CD4-positive, alpha-beta T cell (primary cell): Measurements from ENCODE around the gene SASH1. TPM values are rescaled to one million over a fixed set of nuclear protein-coding genes. Genes with fewer than 3 reads are reported as not detected.

ENCODE experiments used
- ATAC-seq: fragments of 200-7000 bp; cut with Tn5 transposase; one replicate; pipeline ENCODE4 v1.10.0; 2022; ENCODE audit warnings: mild to moderate bottlenecking; ENCODE audit not compliant: poor library complexity
- CTCF ChIA-PET: fragments of 350-600 bp; sonication (Branson Sonifier 250); formaldehyde crosslinking; loops from one replicate; lab custom pipeline; 2021; ENCODE audit warnings: antibody characterized with exemption, inconsistent platforms; lab: Charles Lee
- POLR2A ChIA-PET: fragments of 350-600 bp; sonication (Branson Sonifier 250); formaldehyde crosslinking; loops from one replicate; lab custom pipeline; 2021; ENCODE audit warnings: antibody characterized with exemption, inconsistent platforms; lab: Charles Lee
- DNase-seq, 14 experiments: peaks; one replicate each; pipeline ENCODE4 v3.0.0-alpha.2; 2013 to 2020; ENCODE audit warnings: mixed read lengths in 2 of 14
- H3K27ac ChIP-seq, 2 donors: one replicate each; pipeline versions ENCODE4 v1.5.1 to v1.7.0; 2013; ENCODE audit warnings: low read length in 2 of 2, low read depth in 1 of 2, mild to moderate bottlenecking in 1 of 2
- H3K27me3 ChIP-seq, 2 experiments: 1 replicate in 1 of 2; 2 replicates in 1 of 2; pipeline versions ENCODE4 v1.6.1 to v1.7.0; 2013; ENCODE audit warnings: low read length in 2 of 2, control low read depth in 1 of 2, mild to moderate bottlenecking in 1 of 2, moderate library complexity in 1 of 2; ENCODE audit not compliant: insufficient read depth in 2 of 2, control insufficient read depth in 1 of 2
- H3K36me3 ChIP-seq: one replicate; pipeline ENCODE4 v1.6.1; 2013; ENCODE audit warnings: low read length, control low read depth; ENCODE audit not compliant: insufficient read depth
- H3K4me1 ChIP-seq: one replicate; pipeline ENCODE4 v1.6.1; 2013; ENCODE audit warnings: low read length, control low read depth; ENCODE audit not compliant: insufficient read depth
- H3K4me3 ChIP-seq: one replicate; pipeline ENCODE4 v1.5.1; 2013; ENCODE audit warnings: mild to moderate bottlenecking, low read length, moderate library complexity
- H3K9me3 ChIP-seq, 2 experiments: 1 replicate in 1 of 2; 2 replicates in 1 of 2; pipeline versions ENCODE4 v1.6.1 to v1.7.0; 2013; ENCODE audit warnings: low read length in 2 of 2, mild to moderate bottlenecking in 2 of 2, control low read depth in 1 of 2, moderate library complexity in 1 of 2; ENCODE audit not compliant: control insufficient read depth in 1 of 2, insufficient read depth in 1 of 2
- H3K27ac Mint-ChIP-seq: one replicate; pipeline ENCODE4 v1.8.0; 2020; ENCODE audit warnings: mixed read lengths
- H3K27me3 Mint-ChIP-seq: one replicate; pipeline ENCODE4 v1.8.0; 2021; ENCODE audit warnings: mixed read lengths
- H3K36me3 Mint-ChIP-seq: one replicate; pipeline ENCODE4 v1.8.0; 2021; ENCODE audit warnings: low read depth, mixed read lengths
- H3K4me1 Mint-ChIP-seq: one replicate; pipeline ENCODE4 v1.8.0; 2021; ENCODE audit warnings: low read depth, mixed read lengths
- H3K4me3 Mint-ChIP-seq: one replicate; pipeline ENCODE4 v1.8.0; 2020; ENCODE audit warnings: mild to moderate bottlenecking, mixed read lengths
- H3K9me3 Mint-ChIP-seq: one replicate; pipeline ENCODE4 v1.8.0; 2020; ENCODE audit warnings: mixed read lengths
- intact Hi-C, 2 experiments: fragments of 100-400 bp; cut with DNase I in 1 of 2; cut with micrococcal nuclease in 1 of 2; formaldehyde crosslinking; loops; one replicate each; pipeline versions ENCODE4 v1.15.1 to v1.9.0; 2023 to 2025; cut with DNase I, micrococcal nuclease
- total RNA-seq, 174 experiments: library from RNA in 2 of 174; stranded (reverse) in 2 of 174; gene quantifications; one replicate each; pipeline ENCODE4 v1.2.3 and lab custom pipeline; 2021 to 2026
- TF ChIP-seq, protein P1 (sequence below): fragments of 200-600 bp; IDR thresholded peaks from one replicate; pipeline ENCODE4 v1.8.0; 2022; ENCODE audit warnings: antibody characterized with exemption, mild to moderate bottlenecking

SASH1 gene
- total RNA-seq, 2 experiments from 2014 or later, result 0.58 to 0.75 TPM

DNA sequence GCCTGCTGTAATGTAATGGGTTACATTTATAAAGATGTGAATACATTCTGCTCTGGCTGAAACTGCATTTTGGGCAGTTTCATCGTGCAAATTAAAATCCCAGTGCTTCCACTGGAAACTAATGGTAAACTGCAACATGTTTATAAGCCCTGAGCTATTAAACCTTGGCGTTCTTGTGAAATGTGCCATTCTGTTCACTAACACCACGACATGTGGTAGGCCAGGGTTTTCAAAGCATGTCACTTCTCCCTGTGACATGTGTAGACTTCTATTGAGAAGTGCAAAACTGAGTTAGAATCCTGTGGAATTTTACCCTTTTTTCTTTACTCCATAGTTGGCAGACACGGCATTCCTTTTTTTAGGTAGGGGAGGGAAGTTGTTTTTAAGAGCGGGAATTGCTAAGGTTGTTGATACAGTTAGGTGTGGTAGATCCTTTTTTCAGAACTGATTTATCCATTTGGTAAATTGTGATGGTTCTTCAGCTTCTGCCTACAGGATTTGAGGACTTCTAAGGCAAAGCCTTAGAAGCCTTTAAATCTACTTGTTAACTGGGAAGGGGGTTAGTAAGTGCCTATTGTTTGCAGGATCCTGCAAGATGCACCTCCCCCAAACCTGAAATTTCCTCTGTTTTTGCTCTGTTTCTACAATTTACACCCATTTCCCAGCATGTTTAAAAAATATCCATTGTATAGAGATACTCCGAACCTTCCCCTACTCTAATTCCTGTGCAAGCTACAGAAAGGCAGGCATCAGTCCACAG is 4.2 kb downstream of the SASH1 start:
- no peak overlapping the region for H3K4me3 Mint-ChIP-seq
- no peak for DNase-seq
- Histone ChIP-seq H3K36me3 (no peaks in the 10 kb centered on the region), H3K4me3 (no peak overlapping the region), H3K27me3 (peaks cover 18 to 40% of the 10 kb centered on the region in 2 experiments), H3K9me3 (peaks cover 0 to 5% of the 10 kb centered on the region in 2 experiments), H3K27ac (no peak overlapping the region), H3K4me1 (peaks cover 8% of the 10 kb centered on the region)
- TF ChIP-seq, protein P1, sequence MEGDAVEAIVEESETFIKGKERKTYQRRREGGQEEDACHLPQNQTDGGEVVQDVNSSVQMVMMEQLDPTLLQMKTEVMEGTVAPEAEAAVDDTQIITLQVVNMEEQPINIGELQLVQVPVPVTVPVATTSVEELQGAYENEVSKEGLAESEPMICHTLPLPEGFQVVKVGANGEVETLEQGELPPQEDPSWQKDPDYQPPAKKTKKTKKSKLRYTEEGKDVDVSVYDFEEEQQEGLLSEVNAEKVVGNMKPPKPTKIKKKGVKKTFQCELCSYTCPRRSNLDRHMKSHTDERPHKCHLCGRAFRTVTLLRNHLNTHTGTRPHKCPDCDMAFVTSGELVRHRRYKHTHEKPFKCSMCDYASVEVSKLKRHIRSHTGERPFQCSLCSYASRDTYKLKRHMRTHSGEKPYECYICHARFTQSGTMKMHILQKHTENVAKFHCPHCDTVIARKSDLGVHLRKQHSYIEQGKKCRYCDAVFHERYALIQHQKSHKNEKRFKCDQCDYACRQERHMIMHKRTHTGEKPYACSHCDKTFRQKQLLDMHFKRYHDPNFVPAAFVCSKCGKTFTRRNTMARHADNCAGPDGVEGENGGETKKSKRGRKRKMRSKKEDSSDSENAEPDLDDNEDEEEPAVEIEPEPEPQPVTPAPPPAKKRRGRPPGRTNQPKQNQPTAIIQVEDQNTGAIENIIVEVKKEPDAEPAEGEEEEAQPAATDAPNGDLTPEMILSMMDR, result no peak
- ChIA-PET POLR2A (no interaction called here), CTCF (no interaction called here)
- H3K9me3 Mint-ChIP-seq, result no peaks in the 10 kb centered on the region
- no peak overlapping the region for H3K27ac Mint-ChIP-seq
- H3K27me3 Mint-ChIP-seq, result peaks cover 57% of the 10 kb centered on the region
- H3K36me3 Mint-ChIP-seq, result no peaks in the 10 kb centered on the region
- no peak for ATAC-seq
- intact Hi-C loops, result no loop called here
- H3K4me1 Mint-ChIP-seq, result peaks cover 7% of the 10 kb centered on the region

DNA sequence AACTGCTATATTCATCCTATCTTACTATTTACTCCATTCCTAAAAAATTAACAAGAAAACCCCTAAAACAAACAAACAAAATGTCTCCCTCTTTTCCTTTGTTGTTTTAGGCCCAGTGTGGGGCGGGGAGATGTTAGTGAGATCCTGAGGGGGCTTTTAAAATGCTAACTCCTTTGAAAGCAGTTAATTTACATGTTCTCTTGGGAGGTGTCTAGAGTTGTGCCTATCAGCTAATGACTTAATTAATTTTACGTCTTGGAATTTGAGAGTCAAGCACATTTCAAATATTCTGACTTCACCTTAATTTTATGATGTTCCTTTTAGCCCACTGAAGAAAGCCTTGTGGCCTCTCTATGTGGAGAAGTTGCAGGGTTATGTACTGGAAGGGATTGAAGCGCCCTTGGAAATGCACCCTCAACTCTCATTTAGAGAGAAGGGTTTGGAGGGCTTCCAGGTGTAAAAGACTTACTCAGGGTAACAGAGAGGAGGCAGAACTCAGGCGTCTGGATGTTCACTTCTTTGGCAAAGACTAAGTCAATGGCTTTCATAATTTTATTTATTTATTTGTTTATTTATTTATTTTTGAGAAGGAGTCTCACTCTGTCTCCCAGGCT is 4.9 kb downstream of the SASH1 start:
- no peaks in the 10 kb centered on the region for H3K9me3 Mint-ChIP-seq
- no peaks in the 10 kb centered on the region for H3K36me3 ChIP-seq
- H3K9me3 ChIP-seq, result peaks cover 0 to under 1% of the 10 kb centered on the region in 2 experiments
- H3K36me3 Mint-ChIP-seq, result no peaks in the 10 kb centered on the region
- H3K4me1 Mint-ChIP-seq, result no peaks in the 10 kb centered on the region
- TF ChIP-seq, protein P1, result no peak
- peaks cover 50% of the 10 kb centered on the region for H3K27me3 Mint-ChIP-seq
- DNase-seq (no peak), ATAC-seq (no peak)
- H3K4me3 ChIP-seq, result no peak overlapping the region
- H3K27ac ChIP-seq, result no peak overlapping the region
- no peak overlapping the region for H3K4me3 Mint-ChIP-seq
- H3K27me3 ChIP-seq, result peaks cover 11 to 33% of the 10 kb centered on the region in 2 experiments
- intact Hi-C loops, result no loop called here
- ChIA-PET CTCF (no interaction called here), POLR2A (no interaction called here)
- H3K27ac Mint-ChIP-seq, result no peak overlapping the region
- H3K4me1 ChIP-seq, result peaks cover under 1% of the 10 kb centered on the region

DNA sequence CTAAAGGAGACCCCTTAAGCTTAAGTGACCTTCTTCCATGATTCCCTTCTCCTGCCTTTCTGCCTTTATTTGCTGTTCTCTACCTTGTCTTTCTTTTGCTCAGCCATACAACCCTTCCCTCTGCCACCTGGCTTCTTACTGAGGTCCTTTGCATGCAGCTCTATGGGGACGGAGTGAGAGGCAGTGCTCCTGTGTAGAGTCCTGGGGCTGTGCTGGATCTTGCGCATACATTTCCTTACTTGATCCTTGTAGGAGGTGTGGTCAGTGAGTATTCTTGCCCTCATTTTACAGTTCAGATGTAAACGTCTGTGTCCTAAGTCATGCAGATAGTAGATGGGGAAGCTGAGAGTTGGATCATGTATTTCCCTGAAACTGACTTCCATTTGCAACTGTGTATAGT is 5.7 kb downstream of the SASH1 start:
- no peaks in the 10 kb centered on the region for H3K36me3 ChIP-seq
- intact Hi-C loops, result no loop called here
- no peak overlapping the region for H3K27ac Mint-ChIP-seq
- peaks cover 47% of the 10 kb centered on the region for H3K27me3 Mint-ChIP-seq
- H3K4me3 Mint-ChIP-seq, result no peak overlapping the region
- ChIA-PET POLR2A (no interaction called here), CTCF (no interaction called here)
- no peaks in the 10 kb centered on the region for H3K4me1 ChIP-seq
- no peaks in the 10 kb centered on the region for H3K36me3 Mint-ChIP-seq
- H3K4me1 Mint-ChIP-seq, result no peaks in the 10 kb centered on the region
- no peak overlapping the region for H3K27ac ChIP-seq
- TF ChIP-seq, protein P1, result no peak
- ATAC-seq, result no peak
- no peak for DNase-seq
- no peaks in the 10 kb centered on the region for H3K9me3 ChIP-seq
- peaks cover 6 to 32% of the 10 kb centered on the region in 2 experiments for H3K27me3 ChIP-seq
- no peak overlapping the region for H3K4me3 ChIP-seq
- H3K9me3 Mint-ChIP-seq, result no peaks in the 10 kb centered on the region
